Left lobe of liver (tissue), 2 donors: ENCODE measurements around the gene ANKRD42. TPM values are rescaled to one million over a fixed set of nuclear protein-coding genes. Genes with fewer than 3 reads are reported as not detected.

Source experiments
- ATAC-seq: fragments of 200-7000 bp; cut with Tn5 transposase; one replicate; pipeline ENCODE4 v1.9.1; 2020; ENCODE audit warnings: mild to moderate bottlenecking, moderate library complexity
- DNase-seq: peaks from one replicate; pipeline ENCODE4 v3.0.0-alpha.2; 2020; ENCODE audit warnings: low spot score
- total RNA-seq: library from RNA; stranded (reverse); gene quantifications from one replicate; pipeline ENCODE4 v1.2.1, GENCODE V29; 2021
- donor health status: DM: no; HTN: no; CAD: no; lungs with moderate emphysema.
- donor health status: DM: no; HTN: yes; CAD: no.

ANKRD42 gene
- total RNA-seq, 1 donor from 2014 or later, result 4.3 TPM

DNA sequence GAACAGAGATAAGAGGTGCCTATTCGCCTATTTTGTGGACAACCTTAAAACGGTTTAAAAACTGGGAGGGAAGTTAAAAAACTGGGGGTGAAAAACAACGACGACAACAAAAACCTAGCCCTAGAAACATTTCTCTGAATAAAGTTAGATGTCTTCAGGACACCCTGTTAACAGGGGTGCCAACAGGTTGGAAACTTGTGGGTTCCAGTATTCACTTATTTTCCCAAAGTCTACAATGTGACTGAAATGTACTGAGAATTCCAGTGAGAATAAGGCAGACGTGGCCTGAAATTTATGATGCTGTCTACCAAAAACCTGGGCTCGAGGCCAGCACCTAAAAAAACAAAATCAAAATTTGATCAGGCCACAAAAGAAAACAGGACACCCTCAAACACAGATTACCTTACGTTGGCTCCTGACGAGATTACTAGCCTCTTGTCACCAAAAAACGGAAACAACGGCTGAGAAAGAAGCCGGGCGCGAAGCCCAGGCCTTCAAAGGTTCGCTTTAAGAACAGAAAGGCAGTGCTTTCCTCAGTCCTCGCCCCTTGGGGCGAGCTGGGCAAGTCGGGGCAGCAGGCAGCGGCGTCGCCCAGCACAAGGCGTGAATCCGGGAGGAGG lies 91.7 kb downstream of the ANKRD42 start:
- DNase-seq (no peak), ATAC-seq (peak; percentile 59)

- DNase-seq, result peak; percentile 97
These were observed 92.4 kb downstream of the ANKRD42 start, which contains the start of gene CCDC90B for GRCh38 chr11:83285771-83286528. Gene CCDC90B, minus strand, starts transcription at chr11:83286367. Its CDS starts 395 bp downstream, at chr11:83285972.

GRCh38 chr11:83287631-83288030 lies 94.1 kb downstream of the ANKRD42 start:
- ATAC-seq (no peak), DNase-seq (no peak)

More at GRCh38 chr11:83285771-83286528, 92.4 kb downstream of the ANKRD42 start, which contains the start of gene CCDC90B:
- ATAC-seq, result peak; percentile 91

- no peak for DNase-seq
- ATAC-seq, result peak; percentile 94
These were observed 99.4 kb downstream of the ANKRD42 start for GRCh38 chr11:83292709-83293456.

DNA sequence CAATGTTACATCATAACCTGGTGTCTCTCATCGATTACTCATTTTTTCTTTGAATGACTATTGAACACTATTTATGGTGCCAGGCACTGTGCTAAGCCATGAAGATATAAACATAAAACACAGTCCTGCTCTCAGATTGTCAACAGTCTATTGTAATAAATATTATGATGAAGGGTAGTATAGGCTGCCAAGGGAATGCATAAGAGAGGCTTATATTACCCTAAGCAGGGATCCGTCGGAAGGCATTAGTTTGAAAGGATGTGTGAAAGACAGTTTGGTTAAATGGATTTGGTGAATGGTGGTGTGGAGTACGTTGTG lies 99.9 kb downstream of the ANKRD42 start:
- ATAC-seq (no peak), DNase-seq (no peak)

GRCh38 chr11:83294208-83294607 lies 100.7 kb downstream of the ANKRD42 start:
- ATAC-seq (no peak), DNase-seq (no peak)

Other genes starting within 250 kb of the ANKRD42 start
- gene RAB30, start 121.8 kb upstream of the ANKRD42 start, total RNA-seq, result 8.8 TPM
- gene PCF11, start 36.6 kb upstream of the ANKRD42 start, total RNA-seq, result 23.6 TPM
- 14.5 TPM for gene CCDC90B, start 92.7 kb downstream of the ANKRD42 start, total RNA-seq